Osteocyte (in vitro differentiated cells): ENCODE results near the gene RHPN2. TPM values are rescaled to one million over a fixed set of nuclear protein-coding genes. Genes with fewer than 3 reads are reported as not detected.
"Not testable (repeated sequence)": the region's sequence is repeated elsewhere in the genome, so short reads cannot be mapped to it uniquely, and the experiment has no call there.

Source experiments
- DNase-seq: peaks from one replicate; pipeline ENCODE4 v3.0.0; 2021; ENCODE audit warnings: mixed read lengths; ENCODE audit not compliant: unreplicated experiment; ENCODE audit errors: extremely low spot score
- H3K27ac Mint-ChIP-seq: one replicate; pipeline ENCODE4 v1.8.0; 2021; ENCODE audit warnings: mild to moderate bottlenecking, mixed read lengths; ENCODE audit not compliant: unreplicated experiment
- H3K27me3 Mint-ChIP-seq: one replicate; pipeline ENCODE4 v1.8.0; 2021; ENCODE audit warnings: mixed read lengths; ENCODE audit not compliant: unreplicated experiment
- H3K36me3 Mint-ChIP-seq: one replicate; pipeline ENCODE4 v1.8.0; 2021; ENCODE audit warnings: mixed read lengths; ENCODE audit not compliant: unreplicated experiment
- H3K4me1 Mint-ChIP-seq: one replicate; pipeline ENCODE4 v1.8.0; 2021; ENCODE audit warnings: mixed read lengths; ENCODE audit not compliant: unreplicated experiment
- H3K4me3 Mint-ChIP-seq: one replicate; pipeline ENCODE4 v1.8.0; 2021; ENCODE audit warnings: mild to moderate bottlenecking, moderate library complexity, mixed read lengths; ENCODE audit not compliant: unreplicated experiment
- H3K9me3 Mint-ChIP-seq: one replicate; pipeline ENCODE4 v1.8.0; 2021; ENCODE audit warnings: mixed read lengths; ENCODE audit not compliant: unreplicated experiment
- CTCF ChIP-seq: fragments of 200-600 bp; sonication (generic); IDR thresholded peaks from 2 replicates; pipeline ENCODE4 v1.5.0; 2021; ENCODE audit warnings: antibody characterized with exemption, mild to moderate bottlenecking, moderate library complexity
- total RNA-seq: library from RNA; stranded (reverse); gene quantifications from 2 replicates; pipeline ENCODE4 v1.2.1, GENCODE V29; 2021

RHPN2 gene
- total RNA-seq, 1 donor from 2014 or later = 4.0 TPM

GRCh38 chr19:32998722-32999121 is 66.0 kb downstream of the RHPN2 start:
- Mint-ChIP-seq H3K4me1 (no peaks in the 10 kb centered on the region), H3K27ac (no peak overlapping the region), H3K9me3 (no peaks in the 10 kb centered on the region), H3K27me3 (no peaks in the 10 kb centered on the region), H3K4me3 (no peak overlapping the region), H3K36me3 (peaks cover 5% of the 10 kb centered on the region)
- no peak for TF ChIP-seq CTCF
- DNase-seq = no peak

GRCh38 chr19:32997716-32998355 is 66.9 kb downstream of the RHPN2 start:
- no peak overlapping the region for H3K27ac Mint-ChIP-seq

GRCh38 chr19:32997061-32997464 is 67.6 kb downstream of the RHPN2 start:
- H3K9me3 Mint-ChIP-seq, H3K4me1 Mint-ChIP-seq, H3K36me3 Mint-ChIP-seq, DNase-seq, H3K4me3 Mint-ChIP-seq, H3K27me3 Mint-ChIP-seq, H3K27ac Mint-ChIP-seq: not testable (repeated sequence)

More at GRCh38 chr19:32997716-32998355, 66.9 kb downstream of the RHPN2 start:
- no peak for DNase-seq
- Mint-ChIP-seq H3K36me3 (peaks cover 3% of the 10 kb centered on the region), H3K27me3 (no peaks in the 10 kb centered on the region), H3K9me3 (no peaks in the 10 kb centered on the region), H3K4me3 (no peak overlapping the region), H3K4me1 (no peaks in the 10 kb centered on the region)
- TF ChIP-seq CTCF = no peak

GRCh38 chr19:32995966-32996365 is 68.7 kb downstream of the RHPN2 start:
- H3K4me3 Mint-ChIP-seq, H3K36me3 Mint-ChIP-seq, H3K27me3 Mint-ChIP-seq, H3K9me3 Mint-ChIP-seq, H3K4me1 Mint-ChIP-seq, DNase-seq, H3K27ac Mint-ChIP-seq: not testable (repeated sequence)

GRCh38 chr19:32988724-32989123 is 76.0 kb downstream of the RHPN2 start:
- Mint-ChIP-seq H3K36me3 (no peaks in the 10 kb centered on the region), H3K4me1 (no peaks in the 10 kb centered on the region), H3K9me3 (no peaks in the 10 kb centered on the region), H3K27ac (no peak overlapping the region), H3K27me3 (no peaks in the 10 kb centered on the region), H3K4me3 (no peak overlapping the region)
- TF ChIP-seq CTCF = no peak
- DNase-seq = no peak

- H3K36me3 Mint-ChIP-seq, DNase-seq, H3K4me3 Mint-ChIP-seq, H3K4me1 Mint-ChIP-seq, H3K27ac Mint-ChIP-seq, H3K9me3 Mint-ChIP-seq, H3K27me3 Mint-ChIP-seq: not testable (repeated sequence)
Observed at GRCh38 chr19:32988254-32988653, 76.4 kb downstream of the RHPN2 start.

- H3K4me1 Mint-ChIP-seq, H3K36me3 Mint-ChIP-seq, H3K27ac Mint-ChIP-seq, H3K27me3 Mint-ChIP-seq, H3K4me3 Mint-ChIP-seq, DNase-seq, H3K9me3 Mint-ChIP-seq: not testable (repeated sequence)
Observed at GRCh38 chr19:32982488-32982887, 82.2 kb downstream of the RHPN2 start.

GRCh38 chr19:32979807-32980206 is 84.9 kb downstream of the RHPN2 start:
- H3K9me3 Mint-ChIP-seq, H3K27me3 Mint-ChIP-seq, H3K4me3 Mint-ChIP-seq, H3K4me1 Mint-ChIP-seq, DNase-seq, H3K27ac Mint-ChIP-seq, H3K36me3 Mint-ChIP-seq: not testable (repeated sequence)

GRCh38 chr19:32977813-32978212 is 86.9 kb downstream of the RHPN2 start:
- H3K27me3 Mint-ChIP-seq, H3K36me3 Mint-ChIP-seq, H3K9me3 Mint-ChIP-seq, H3K4me3 Mint-ChIP-seq, DNase-seq, H3K4me1 Mint-ChIP-seq, H3K27ac Mint-ChIP-seq: not testable (repeated sequence)
